WTC11 (cell line): ENCODE results near the gene MAML3. TPM values are rescaled to one million over a fixed set of nuclear protein-coding genes. Genes with fewer than 3 reads are reported as not detected.

Experiments
- ATAC-seq: fragments of 200-7000 bp; cut with Tn5 transposase; 2 replicates; pipeline ENCODE4 v1.10.0; 2021; ENCODE audit warnings: mild to moderate bottlenecking, moderate library complexity
- CTCF ChIA-PET: fragments of 300-600 bp; sonication (Branson Sonifier 250); formaldehyde crosslinking; loops from one replicate; lab custom pipeline; 2021; ENCODE audit warnings: antibody characterized with exemption; lab: Charles Lee
- POLR2A ChIA-PET: fragments of 350-600 bp; sonication (Branson Sonifier 250); formaldehyde crosslinking; loops from one replicate; lab custom pipeline; 2021; ENCODE audit warnings: antibody characterized with exemption; lab: Charles Lee
- DNase-seq: peaks from one replicate; pipeline ENCODE4 v3.0.0; 2021; ENCODE audit warnings: low spot score
- H3K27ac Mint-ChIP-seq: 2 replicates; pipeline ENCODE4 v1.8.0; 2021; ENCODE audit warnings: mixed read lengths
- H3K27me3 Mint-ChIP-seq: 2 replicates; pipeline ENCODE4 v1.8.0; 2021; ENCODE audit warnings: low read depth, mild to moderate bottlenecking, moderate library complexity, mixed read lengths
- H3K36me3 Mint-ChIP-seq: 2 replicates; pipeline ENCODE4 v1.8.0; 2021; ENCODE audit warnings: mixed read lengths
- H3K4me1 Mint-ChIP-seq: 2 replicates; pipeline ENCODE4 v1.8.0; 2022; ENCODE audit warnings: mixed read lengths
- H3K4me3 Mint-ChIP-seq: 2 replicates; pipeline ENCODE4 v1.8.0; 2021; ENCODE audit warnings: mild to moderate bottlenecking, moderate library complexity, mixed read lengths
- H3K9me3 Mint-ChIP-seq: 2 replicates; pipeline ENCODE4 v1.8.0; 2021; ENCODE audit warnings: mixed read lengths
- CREM ChIP-seq: sonication (generic); formaldehyde crosslinking; IDR thresholded peaks from 2 replicates; pipeline ENCODE4 v1.8.1; 2022; ENCODE audit warnings: mild to moderate bottlenecking, missing genetic modification reagents, moderate library complexity
- ELF4 ChIP-seq: sonication (generic); formaldehyde crosslinking; IDR thresholded peaks from 2 replicates; pipeline ENCODE4 v1.8.1; 2022; ENCODE audit warnings: low read depth, mild to moderate bottlenecking, moderate library complexity, missing genetic modification reagents
- FOXP1 ChIP-seq: sonication (generic); formaldehyde crosslinking; IDR thresholded peaks from 2 replicates; pipeline ENCODE4 v1.8.0; 2022; ENCODE audit warnings: missing genetic modification reagents, mild to moderate bottlenecking, moderate library complexity, borderline replicate concordance
- GTF2I ChIP-seq: fragments of 250-450 bp; sonication (Bioruptor Pico); conservative IDR thresholded peaks from 2 replicates; pipeline ENCODE4 v1.4.0; 2021; ENCODE audit warnings: mild to moderate bottlenecking
- IRF2 ChIP-seq: sonication (generic); formaldehyde crosslinking; IDR thresholded peaks from 2 replicates; pipeline ENCODE4 v1.8.0; 2022; ENCODE audit warnings: low read depth, missing genetic modification reagents, borderline replicate concordance
- JUN ChIP-seq: sonication (generic); formaldehyde crosslinking; IDR thresholded peaks from 2 replicates; pipeline ENCODE4 v1.8.0; 2023; ENCODE audit warnings: mild to moderate bottlenecking, missing genetic modification reagents
- MXD4 ChIP-seq: fragments of 250-450 bp; sonication (Bioruptor Pico); IDR thresholded peaks from 2 replicates; pipeline ENCODE4 v1.8.0; 2021; ENCODE audit warnings: mild to moderate bottlenecking, moderate library complexity, borderline replicate concordance
- NFATC4 ChIP-seq: fragments of 250-450 bp; sonication (Bioruptor Pico); IDR thresholded peaks from 2 replicates; pipeline ENCODE4 v1.9.0; 2021; ENCODE audit warnings: mild to moderate bottlenecking
- RELA ChIP-seq: sonication (generic); formaldehyde crosslinking; IDR thresholded peaks from 2 replicates; pipeline ENCODE4 v1.8.1; 2022; ENCODE audit warnings: missing genetic modification reagents, mild to moderate bottlenecking, borderline replicate concordance
- SMAD3 ChIP-seq: sonication (generic); formaldehyde crosslinking; IDR thresholded peaks from 2 replicates; pipeline ENCODE4 v1.8.0; 2022; ENCODE audit warnings: missing genetic modification reagents, mild to moderate bottlenecking, borderline replicate concordance
- ZNF138 ChIP-seq: sonication (generic); formaldehyde crosslinking; conservative IDR thresholded peaks from 2 replicates; pipeline ENCODE4 v1.8.1; 2022; ENCODE audit warnings: mild to moderate bottlenecking, moderate library complexity, missing genetic modification reagents
- ZNF317 ChIP-seq: sonication (generic); formaldehyde crosslinking; IDR thresholded peaks from 2 replicates; pipeline ENCODE4 v1.8.1; 2023; ENCODE audit warnings: low read depth, mild to moderate bottlenecking, moderate library complexity, missing genetic modification reagents, borderline replicate concordance
- ZNF396 ChIP-seq: fragments of 250-450 bp; sonication (Bioruptor Pico); IDR thresholded peaks from 2 replicates; pipeline ENCODE4 v1.8.0; 2021; ENCODE audit warnings: mild to moderate bottlenecking, moderate library complexity, borderline replicate concordance
- ZNF416 ChIP-seq: fragments of 250-450 bp; sonication (Bioruptor Pico); IDR thresholded peaks from 2 replicates; pipeline ENCODE4 v1.9.0; 2021; ENCODE audit warnings: mild to moderate bottlenecking, inconsistent platforms
- total RNA-seq: library from RNA; stranded (reverse); gene quantifications from 3 replicates; pipeline ENCODE4 v1.2.3, GENCODE V29; 2021
- TF ChIP-seq, protein P1 (sequence below): sonication (generic); formaldehyde crosslinking; IDR thresholded peaks from 2 replicates; pipeline ENCODE4 v1.8.1; 2023; ENCODE audit warnings: mild to moderate bottlenecking, missing genetic modification reagents, borderline replicate concordance
- TF ChIP-seq, protein P2 (sequence below): sonication (generic); formaldehyde crosslinking; conservative IDR thresholded peaks from 2 replicates; pipeline ENCODE4 v1.8.1; 2022; ENCODE audit warnings: mild to moderate bottlenecking, missing genetic modification reagents
- TF ChIP-seq, protein P3 (sequence below): sonication (generic); formaldehyde crosslinking; IDR thresholded peaks from 2 replicates; pipeline ENCODE4 v1.8.0; 2022; ENCODE audit warnings: mild to moderate bottlenecking, missing genetic modification reagents
- TF ChIP-seq, protein P4 (sequence below): sonication (generic); formaldehyde crosslinking; IDR thresholded peaks from 2 replicates; pipeline ENCODE4 v1.8.0; 2022; ENCODE audit warnings: mild to moderate bottlenecking, missing genetic modification reagents
- TF ChIP-seq, protein P5 (sequence below): sonication (generic); formaldehyde crosslinking; IDR thresholded peaks from 2 replicates; pipeline ENCODE4 v1.8.1; 2022; ENCODE audit warnings: low read depth, missing genetic modification reagents, borderline replicate concordance
- TF ChIP-seq, protein P6 (sequence below): sonication (generic); formaldehyde crosslinking; IDR thresholded peaks from 2 replicates; pipeline ENCODE4 v1.8.1; 2023; ENCODE audit warnings: mild to moderate bottlenecking, missing genetic modification reagents, moderate library complexity
- TF ChIP-seq, protein P7 (sequence below): sonication (generic); formaldehyde crosslinking; IDR thresholded peaks from 2 replicates; pipeline ENCODE4 v1.8.1; 2023; ENCODE audit warnings: mild to moderate bottlenecking, missing genetic modification reagents
- TF ChIP-seq, protein P8 (sequence below): fragments of 250-450 bp; sonication (Bioruptor Pico); IDR thresholded peaks from 2 replicates; pipeline ENCODE4 v1.8.0; 2021; ENCODE audit warnings: mild to moderate bottlenecking
- TF ChIP-seq, protein P9 (sequence below): sonication (generic); formaldehyde crosslinking; IDR thresholded peaks from 2 replicates; pipeline ENCODE4 v1.8.1; 2022; ENCODE audit warnings: mild to moderate bottlenecking, missing genetic modification reagents, moderate library complexity, borderline replicate concordance

MAML3 gene
- total RNA-seq, 1 experiment from 2014 or later = 7.4 TPM

DNA sequence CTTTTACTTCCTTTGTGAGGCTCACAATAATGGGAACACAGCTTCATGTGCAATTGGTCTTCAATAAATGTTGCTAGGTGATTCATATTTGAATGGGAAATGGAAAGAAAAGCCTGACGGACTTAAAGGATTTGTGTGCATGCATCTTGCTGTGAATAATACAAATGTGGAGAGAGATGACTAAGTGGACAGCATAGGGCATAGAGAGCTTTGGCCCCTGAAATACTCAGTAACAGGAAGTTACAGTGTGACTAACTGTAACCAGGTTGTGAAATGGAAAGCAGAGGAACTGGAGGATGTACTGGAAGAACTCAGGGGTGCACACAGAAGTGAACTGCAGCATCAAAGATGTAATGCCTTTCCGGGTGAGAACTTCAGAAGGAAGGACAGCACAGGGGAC lies 281.7 kb downstream of the MAML3 start (continued):
- TF ChIP-seq, protein P1, sequence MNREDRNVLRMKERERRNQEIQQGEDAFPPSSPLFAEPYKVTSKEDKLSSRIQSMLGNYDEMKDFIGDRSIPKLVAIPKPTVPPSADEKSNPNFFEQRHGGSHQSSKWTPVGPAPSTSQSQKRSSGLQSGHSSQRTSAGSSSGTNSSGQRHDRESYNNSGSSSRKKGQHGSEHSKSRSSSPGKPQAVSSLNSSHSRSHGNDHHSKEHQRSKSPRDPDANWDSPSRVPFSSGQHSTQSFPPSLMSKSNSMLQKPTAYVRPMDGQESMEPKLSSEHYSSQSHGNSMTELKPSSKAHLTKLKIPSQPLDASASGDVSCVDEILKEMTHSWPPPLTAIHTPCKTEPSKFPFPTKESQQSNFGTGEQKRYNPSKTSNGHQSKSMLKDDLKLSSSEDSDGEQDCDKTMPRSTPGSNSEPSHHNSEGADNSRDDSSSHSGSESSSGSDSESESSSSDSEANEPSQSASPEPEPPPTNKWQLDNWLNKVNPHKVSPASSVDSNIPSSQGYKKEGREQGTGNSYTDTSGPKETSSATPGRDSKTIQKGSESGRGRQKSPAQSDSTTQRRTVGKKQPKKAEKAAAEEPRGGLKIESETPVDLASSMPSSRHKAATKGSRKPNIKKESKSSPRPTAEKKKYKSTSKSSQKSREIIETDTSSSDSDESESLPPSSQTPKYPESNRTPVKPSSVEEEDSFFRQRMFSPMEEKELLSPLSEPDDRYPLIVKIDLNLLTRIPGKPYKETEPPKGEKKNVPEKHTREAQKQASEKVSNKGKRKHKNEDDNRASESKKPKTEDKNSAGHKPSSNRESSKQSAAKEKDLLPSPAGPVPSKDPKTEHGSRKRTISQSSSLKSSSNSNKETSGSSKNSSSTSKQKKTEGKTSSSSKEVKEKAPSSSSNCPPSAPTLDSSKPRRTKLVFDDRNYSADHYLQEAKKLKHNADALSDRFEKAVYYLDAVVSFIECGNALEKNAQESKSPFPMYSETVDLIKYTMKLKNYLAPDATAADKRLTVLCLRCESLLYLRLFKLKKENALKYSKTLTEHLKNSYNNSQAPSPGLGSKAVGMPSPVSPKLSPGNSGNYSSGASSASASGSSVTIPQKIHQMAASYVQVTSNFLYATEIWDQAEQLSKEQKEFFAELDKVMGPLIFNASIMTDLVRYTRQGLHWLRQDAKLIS = no peak
- TF ChIP-seq ZNF317 = no peak
- TF ChIP-seq ZNF396 (CRISPR knock-in tag) = no peak
- TF ChIP-seq, protein P2, sequence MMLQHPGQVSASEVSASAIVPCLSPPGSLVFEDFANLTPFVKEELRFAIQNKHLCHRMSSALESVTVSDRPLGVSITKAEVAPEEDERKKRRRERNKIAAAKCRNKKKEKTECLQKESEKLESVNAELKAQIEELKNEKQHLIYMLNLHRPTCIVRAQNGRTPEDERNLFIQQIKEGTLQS (CRISPR knock-in tag) = no peak
- no peak for TF ChIP-seq FOXP1
- TF ChIP-seq, protein P3, sequence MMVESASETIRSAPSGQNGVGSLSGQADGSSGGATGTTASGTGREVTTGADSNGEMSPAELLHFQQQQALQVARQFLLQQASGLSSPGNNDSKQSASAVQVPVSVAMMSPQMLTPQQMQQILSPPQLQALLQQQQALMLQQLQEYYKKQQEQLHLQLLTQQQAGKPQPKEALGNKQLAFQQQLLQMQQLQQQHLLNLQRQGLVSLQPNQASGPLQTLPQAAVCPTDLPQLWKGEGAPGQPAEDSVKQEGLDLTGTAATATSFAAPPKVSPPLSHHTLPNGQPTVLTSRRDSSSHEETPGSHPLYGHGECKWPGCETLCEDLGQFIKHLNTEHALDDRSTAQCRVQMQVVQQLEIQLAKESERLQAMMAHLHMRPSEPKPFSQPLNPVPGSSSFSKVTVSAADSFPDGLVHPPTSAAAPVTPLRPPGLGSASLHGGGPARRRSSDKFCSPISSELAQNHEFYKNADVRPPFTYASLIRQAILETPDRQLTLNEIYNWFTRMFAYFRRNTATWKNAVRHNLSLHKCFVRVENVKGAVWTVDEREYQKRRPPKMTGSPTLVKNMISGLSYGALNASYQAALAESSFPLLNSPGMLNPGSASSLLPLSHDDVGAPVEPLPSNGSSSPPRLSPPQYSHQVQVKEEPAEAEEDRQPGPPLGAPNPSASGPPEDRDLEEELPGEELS (CRISPR knock-in tag) = no peak
- no peak for TF ChIP-seq CREM (CRISPR knock-in tag)

DNA sequence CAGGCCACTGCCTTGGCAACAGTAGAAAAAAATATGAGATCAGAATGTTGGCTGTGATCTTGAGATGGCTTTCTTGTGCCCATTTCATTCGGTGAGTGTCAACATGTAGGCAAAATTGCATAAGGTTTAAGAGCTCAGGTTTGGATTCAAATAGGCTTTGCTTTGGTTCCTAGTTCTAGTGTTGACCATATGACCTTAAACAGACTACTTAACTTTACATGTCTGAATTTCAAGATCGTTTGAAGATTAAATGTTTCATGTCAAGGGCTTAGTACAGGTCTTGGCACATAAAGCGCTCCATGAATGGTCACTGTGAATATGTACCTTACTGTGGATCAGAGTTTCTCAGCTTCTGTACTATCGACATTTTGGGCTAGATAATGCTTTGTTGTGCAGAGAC lies 284.2 kb downstream of the MAML3 start:
- no peaks in the 10 kb centered on the region for H3K27me3 Mint-ChIP-seq
- CTCF ChIA-PET = no interaction called here
- no peak overlapping the region for H3K27ac Mint-ChIP-seq
- H3K36me3 Mint-ChIP-seq = peaks cover 15% of the 10 kb centered on the region
- TF ChIP-seq, protein P4, sequence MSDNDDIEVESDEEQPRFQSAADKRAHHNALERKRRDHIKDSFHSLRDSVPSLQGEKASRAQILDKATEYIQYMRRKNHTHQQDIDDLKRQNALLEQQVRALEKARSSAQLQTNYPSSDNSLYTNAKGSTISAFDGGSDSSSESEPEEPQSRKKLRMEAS (CRISPR knock-in tag) = no peak
- no peak for TF ChIP-seq GTF2I (CRISPR knock-in tag)
- TF ChIP-seq SMAD3 (CRISPR knock-in tag) = no peak
- TF ChIP-seq, protein P5, sequence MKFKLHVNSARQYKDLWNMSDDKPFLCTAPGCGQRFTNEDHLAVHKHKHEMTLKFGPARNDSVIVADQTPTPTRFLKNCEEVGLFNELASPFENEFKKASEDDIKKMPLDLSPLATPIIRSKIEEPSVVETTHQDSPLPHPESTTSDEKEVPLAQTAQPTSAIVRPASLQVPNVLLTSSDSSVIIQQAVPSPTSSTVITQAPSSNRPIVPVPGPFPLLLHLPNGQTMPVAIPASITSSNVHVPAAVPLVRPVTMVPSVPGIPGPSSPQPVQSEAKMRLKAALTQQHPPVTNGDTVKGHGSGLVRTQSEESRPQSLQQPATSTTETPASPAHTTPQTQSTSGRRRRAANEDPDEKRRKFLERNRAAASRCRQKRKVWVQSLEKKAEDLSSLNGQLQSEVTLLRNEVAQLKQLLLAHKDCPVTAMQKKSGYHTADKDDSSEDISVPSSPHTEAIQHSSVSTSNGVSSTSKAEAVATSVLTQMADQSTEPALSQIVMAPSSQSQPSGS (CRISPR knock-in tag) = no peak
- TF ChIP-seq, protein P2 (CRISPR knock-in tag) = no peak
- TF ChIP-seq, protein P6, sequence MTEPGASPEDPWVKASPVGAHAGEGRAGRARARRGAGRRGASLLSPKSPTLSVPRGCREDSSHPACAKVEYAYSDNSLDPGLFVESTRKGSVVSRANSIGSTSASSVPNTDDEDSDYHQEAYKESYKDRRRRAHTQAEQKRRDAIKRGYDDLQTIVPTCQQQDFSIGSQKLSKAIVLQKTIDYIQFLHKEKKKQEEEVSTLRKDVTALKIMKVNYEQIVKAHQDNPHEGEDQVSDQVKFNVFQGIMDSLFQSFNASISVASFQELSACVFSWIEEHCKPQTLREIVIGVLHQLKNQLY = no peak
- no peak for TF ChIP-seq JUN
- TF ChIP-seq IRF2 (CRISPR knock-in tag) = no peak
- no peak for TF ChIP-seq ZNF138 (CRISPR knock-in tag)
- TF ChIP-seq, protein P7, sequence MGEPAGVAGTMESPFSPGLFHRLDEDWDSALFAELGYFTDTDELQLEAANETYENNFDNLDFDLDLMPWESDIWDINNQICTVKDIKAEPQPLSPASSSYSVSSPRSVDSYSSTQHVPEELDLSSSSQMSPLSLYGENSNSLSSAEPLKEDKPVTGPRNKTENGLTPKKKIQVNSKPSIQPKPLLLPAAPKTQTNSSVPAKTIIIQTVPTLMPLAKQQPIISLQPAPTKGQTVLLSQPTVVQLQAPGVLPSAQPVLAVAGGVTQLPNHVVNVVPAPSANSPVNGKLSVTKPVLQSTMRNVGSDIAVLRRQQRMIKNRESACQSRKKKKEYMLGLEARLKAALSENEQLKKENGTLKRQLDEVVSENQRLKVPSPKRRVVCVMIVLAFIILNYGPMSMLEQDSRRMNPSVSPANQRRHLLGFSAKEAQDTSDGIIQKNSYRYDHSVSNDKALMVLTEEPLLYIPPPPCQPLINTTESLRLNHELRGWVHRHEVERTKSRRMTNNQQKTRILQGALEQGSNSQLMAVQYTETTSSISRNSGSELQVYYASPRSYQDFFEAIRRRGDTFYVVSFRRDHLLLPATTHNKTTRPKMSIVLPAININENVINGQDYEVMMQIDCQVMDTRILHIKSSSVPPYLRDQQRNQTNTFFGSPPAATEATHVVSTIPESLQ (CRISPR knock-in tag) = no peak
- TF ChIP-seq, protein P8, sequence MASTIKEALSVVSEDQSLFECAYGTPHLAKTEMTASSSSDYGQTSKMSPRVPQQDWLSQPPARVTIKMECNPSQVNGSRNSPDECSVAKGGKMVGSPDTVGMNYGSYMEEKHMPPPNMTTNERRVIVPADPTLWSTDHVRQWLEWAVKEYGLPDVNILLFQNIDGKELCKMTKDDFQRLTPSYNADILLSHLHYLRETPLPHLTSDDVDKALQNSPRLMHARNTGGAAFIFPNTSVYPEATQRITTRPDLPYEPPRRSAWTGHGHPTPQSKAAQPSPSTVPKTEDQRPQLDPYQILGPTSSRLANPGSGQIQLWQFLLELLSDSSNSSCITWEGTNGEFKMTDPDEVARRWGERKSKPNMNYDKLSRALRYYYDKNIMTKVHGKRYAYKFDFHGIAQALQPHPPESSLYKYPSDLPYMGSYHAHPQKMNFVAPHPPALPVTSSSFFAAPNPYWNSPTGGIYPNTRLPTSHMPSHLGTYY (CRISPR knock-in tag) = no peak
- TF ChIP-seq, protein P9, sequence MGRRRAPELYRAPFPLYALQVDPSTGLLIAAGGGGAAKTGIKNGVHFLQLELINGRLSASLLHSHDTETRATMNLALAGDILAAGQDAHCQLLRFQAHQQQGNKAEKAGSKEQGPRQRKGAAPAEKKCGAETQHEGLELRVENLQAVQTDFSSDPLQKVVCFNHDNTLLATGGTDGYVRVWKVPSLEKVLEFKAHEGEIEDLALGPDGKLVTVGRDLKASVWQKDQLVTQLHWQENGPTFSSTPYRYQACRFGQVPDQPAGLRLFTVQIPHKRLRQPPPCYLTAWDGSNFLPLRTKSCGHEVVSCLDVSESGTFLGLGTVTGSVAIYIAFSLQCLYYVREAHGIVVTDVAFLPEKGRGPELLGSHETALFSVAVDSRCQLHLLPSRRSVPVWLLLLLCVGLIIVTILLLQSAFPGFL (CRISPR knock-in tag) = no peak
- TF ChIP-seq RELA (CRISPR knock-in tag) = no peak
- no peak for TF ChIP-seq FOXP1
- TF ChIP-seq MXD4 = no peak
- TF ChIP-seq NFATC4 (CRISPR knock-in tag) = no peak
- TF ChIP-seq ELF4 = no peak
- TF ChIP-seq ZNF416 (CRISPR knock-in tag) = no peak
- H3K4me1 Mint-ChIP-seq = peaks cover 17% of the 10 kb centered on the region
- no peak overlapping the region for H3K4me3 Mint-ChIP-seq
- H3K9me3 Mint-ChIP-seq = peaks cover 9% of the 10 kb centered on the region
- POLR2A ChIA-PET = no interaction called here
- ATAC-seq (no peak), DNase-seq (no peak)
